Adrenal gland (tissue), 5 donors: ENCODE data around the gene TBX4.

Experiments used
- CTCF ChIP-seq, 6 experiments: fragments of 450-650 bp in 4 of 6; fragments of 200-600 bp in 2 of 6; sonication (generic) in 1 of 6; IDR thresholded peaks; 1 replicate in 5 of 6; 2 replicates in 1 of 6; pipeline versions ENCODE4 v1.5.1 to v1.8.0; 2016 to 2021; ENCODE audit warnings: antibody characterized with exemption in 6 of 6, mild to moderate bottlenecking in 2 of 6, moderate library complexity in 1 of 6
- POLR2A ChIP-seq, 2 donors: fragments of 450-650 bp; IDR thresholded peaks; one replicate each; pipeline ENCODE4 v1.6.1; 2017; ENCODE audit warnings: antibody characterized with exemption in 2 of 2, mild to moderate bottlenecking in 2 of 2, moderate library complexity in 1 of 2
- donor health status: DM: no; HTN: no; CAD: no.

DNA sequence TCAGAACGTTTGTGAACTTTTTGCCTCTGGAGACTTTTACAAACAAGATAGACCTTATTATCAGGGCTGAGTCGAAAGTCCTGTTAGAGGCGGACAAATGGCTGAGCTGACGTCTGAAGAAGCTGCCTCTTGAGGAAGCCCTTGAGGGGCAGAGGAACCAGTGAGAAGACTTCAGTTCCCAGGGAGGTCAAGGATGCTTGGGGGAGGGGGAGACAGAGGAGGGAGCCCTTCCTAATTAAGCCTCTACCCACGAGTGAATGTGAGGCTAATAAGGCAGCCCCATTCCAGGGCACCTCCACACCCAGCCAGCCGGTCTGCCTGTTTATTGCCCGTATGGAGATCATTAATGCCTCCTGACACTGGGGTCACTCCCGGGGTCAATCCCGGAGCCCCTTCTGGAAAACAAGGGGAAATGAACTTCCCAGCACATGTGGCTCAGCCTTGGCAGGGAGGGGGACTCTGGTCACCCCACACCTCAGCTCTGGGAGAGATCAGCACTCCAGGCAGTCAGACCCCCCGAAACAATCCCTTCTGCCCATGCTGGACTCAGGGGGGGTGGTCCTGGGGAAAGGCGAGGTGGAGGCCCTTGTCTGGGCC is 9.2 kb upstream of the TBX4 start:
- TF ChIP-seq CTCF (IDR thresholded peaks at IDR 0.05) (no peak), POLR2A (IDR thresholded peaks at IDR 0.05) (no peak)
